GM12873 (cell line): ENCODE data around the gene ARRB1.

Experiments used
- CTCF ChIP-seq: IDR thresholded peaks from 2 replicates; pipeline ENCODE4 v1.5.1; 2012; ENCODE audit warnings: low read depth, mild to moderate bottlenecking, moderate library complexity, low read length, control low read depth; ENCODE audit not compliant: insufficient read depth; ENCODE audit errors: missing control alignments

ARRB1 gene

GRCh38 chr11:75272821-75273301, 78.6 kb downstream of the ARRB1 start:
- no peak for TF ChIP-seq CTCF

GRCh38 chr11:75272391-75272790, 79.1 kb downstream of the ARRB1 start:
- TF ChIP-seq CTCF: no peak

- TF ChIP-seq CTCF: no peak
Measured at GRCh38 chr11:75271730-75272129, 79.7 kb downstream of the ARRB1 start.

- TF ChIP-seq CTCF: peak; percentile 45
Measured at GRCh38 chr11:75270896-75271418, 80.5 kb downstream of the ARRB1 start.

- TF ChIP-seq CTCF: no peak
Measured at GRCh38 chr11:75269896-75270295, 81.6 kb downstream of the ARRB1 start.

GRCh38 chr11:75269367-75269660, 82.1 kb downstream of the ARRB1 start:
- TF ChIP-seq CTCF: no peak

GRCh38 chr11:75268626-75269366, 82.7 kb downstream of the ARRB1 start:
- TF ChIP-seq CTCF: no peak
